ENCODE data around the gene APLP1.

APLP1 gene

GRCh38 chr19:35844482-35845214 is 23.7 kb upstream of the APLP1 start:
- peaks cover 52% of the 10 kb centered on the region for H3K27me3 ChIP-seq (ENCODE audit: control insufficient read depth, insufficient read depth, low read length)
- H3K9me3 ChIP-seq (ENCODE audit: control insufficient read depth, insufficient read depth, low read length) = no peaks in the 10 kb centered on the region
- H3K4me1 ChIP-seq (ENCODE audit: control insufficient read depth, insufficient read depth, low read length) = no peaks in the 10 kb centered on the region
- H3K9ac ChIP-seq (ENCODE audit: low read depth, low read length) = no peak overlapping the region
- H3K4me3 ChIP-seq (ENCODE audit: low read depth, low read length) = peak overlapping the region; percentile 65
- H3K36me3 ChIP-seq (ENCODE audit: control insufficient read depth, insufficient read depth, low read length) = no peaks in the 10 kb centered on the region

GRCh38 chr19:35845215-35846037 is 22.9 kb upstream of the APLP1 start:
- H3K27me3 ChIP-seq (ENCODE audit: control insufficient read depth, insufficient read depth, low read length) = peaks cover 56% of the 10 kb centered on the region
- peak overlapping the region; percentile 65 for H3K4me3 ChIP-seq (ENCODE audit: low read depth, low read length)
- no peaks in the 10 kb centered on the region for H3K4me1 ChIP-seq (ENCODE audit: control insufficient read depth, insufficient read depth, low read length)
- no peak overlapping the region for H3K9ac ChIP-seq (ENCODE audit: low read depth, low read length)
- H3K9me3 ChIP-seq (ENCODE audit: control insufficient read depth, insufficient read depth, low read length) = no peaks in the 10 kb centered on the region
- no peaks in the 10 kb centered on the region for H3K36me3 ChIP-seq (ENCODE audit: control insufficient read depth, insufficient read depth, low read length)

GRCh38 chr19:35846038-35846668 is 22.2 kb upstream of the APLP1 start:
- Histone ChIP-seq H3K27me3 (ENCODE audit: control insufficient read depth, insufficient read depth, low read length) (peaks cover 61% of the 10 kb centered on the region), H3K4me3 (ENCODE audit: low read depth, low read length) (peak overlapping the region; percentile 65), H3K9ac (ENCODE audit: low read depth, low read length) (no peak overlapping the region)

GRCh38 chr19:35847911-35848310 is 20.5 kb upstream of the APLP1 start:
- H3K9me3 ChIP-seq (ENCODE audit: control insufficient read depth, insufficient read depth, low read length) = no peaks in the 10 kb centered on the region
- no peaks in the 10 kb centered on the region for H3K4me1 ChIP-seq (ENCODE audit: control insufficient read depth, insufficient read depth, low read length)
- peaks cover 46% of the 10 kb centered on the region for H3K27me3 ChIP-seq (ENCODE audit: control insufficient read depth, insufficient read depth, low read length)
- H3K4me3 ChIP-seq (ENCODE audit: low read depth, low read length) = no peak overlapping the region
- no peaks in the 10 kb centered on the region for H3K36me3 ChIP-seq (ENCODE audit: control insufficient read depth, insufficient read depth, low read length)
- no peak overlapping the region for H3K9ac ChIP-seq (ENCODE audit: low read depth, low read length)

More at GRCh38 chr19:35846038-35846668, 22.2 kb upstream of the APLP1 start:
- Histone ChIP-seq H3K36me3 (ENCODE audit: control insufficient read depth, insufficient read depth, low read length) (no peaks in the 10 kb centered on the region), H3K4me1 (ENCODE audit: control insufficient read depth, insufficient read depth, low read length) (no peaks in the 10 kb centered on the region), H3K9me3 (ENCODE audit: control insufficient read depth, insufficient read depth, low read length) (no peaks in the 10 kb centered on the region)

GRCh38 chr19:35848486-35848885 is 19.9 kb upstream of the APLP1 start:
- no peak overlapping the region for H3K4me3 ChIP-seq (ENCODE audit: low read depth, low read length)
- H3K9ac ChIP-seq (ENCODE audit: low read depth, low read length) = no peak overlapping the region
- H3K4me1 ChIP-seq (ENCODE audit: control insufficient read depth, insufficient read depth, low read length) = no peaks in the 10 kb centered on the region
- no peaks in the 10 kb centered on the region for H3K9me3 ChIP-seq (ENCODE audit: control insufficient read depth, insufficient read depth, low read length)
- H3K27me3 ChIP-seq (ENCODE audit: control insufficient read depth, insufficient read depth, low read length) = peaks cover 44% of the 10 kb centered on the region
- H3K36me3 ChIP-seq (ENCODE audit: control insufficient read depth, insufficient read depth, low read length) = no peaks in the 10 kb centered on the region

- peaks cover 41% of the 10 kb centered on the region for H3K27me3 ChIP-seq (ENCODE audit: control insufficient read depth, insufficient read depth, low read length)
- H3K36me3 ChIP-seq (ENCODE audit: control insufficient read depth, insufficient read depth, low read length) = no peaks in the 10 kb centered on the region
Observed at GRCh38 chr19:35848919-35849505, 19.4 kb upstream of the APLP1 start.

GRCh38 chr19:35851213-35852028 is 17.0 kb upstream of the APLP1 start:
- peak overlapping the region; percentile 24 for H3K9ac ChIP-seq (ENCODE audit: low read depth, low read length)
- H3K4me1 ChIP-seq (ENCODE audit: control insufficient read depth, insufficient read depth, low read length) = peaks cover 2% of the 10 kb centered on the region
- no peaks in the 10 kb centered on the region for H3K9me3 ChIP-seq (ENCODE audit: control insufficient read depth, insufficient read depth, low read length)
- peak overlapping the region; percentile 50 for H3K4me3 ChIP-seq (ENCODE audit: low read depth, low read length)
- H3K36me3 ChIP-seq (ENCODE audit: control insufficient read depth, insufficient read depth, low read length) = no peaks in the 10 kb centered on the region
- H3K27me3 ChIP-seq (ENCODE audit: control insufficient read depth, insufficient read depth, low read length) = peaks cover 41% of the 10 kb centered on the region

More at GRCh38 chr19:35848919-35849505, 19.4 kb upstream of the APLP1 start:
- Histone ChIP-seq H3K9me3 (ENCODE audit: control insufficient read depth, insufficient read depth, low read length) (no peaks in the 10 kb centered on the region), H3K4me3 (ENCODE audit: low read depth, low read length) (no peak overlapping the region), H3K4me1 (ENCODE audit: control insufficient read depth, insufficient read depth, low read length) (no peaks in the 10 kb centered on the region), H3K9ac (ENCODE audit: low read depth, low read length) (no peak overlapping the region)

- peak within 1 kb of the TSS; percentile 24 for H3K9ac ChIP-seq (ENCODE audit: low read depth, low read length)
- H3K27me3 ChIP-seq (ENCODE audit: control insufficient read depth, insufficient read depth, low read length) = peaks cover 43% of the 10 kb centered on the region
- no peaks in the 10 kb centered on the region for H3K36me3 ChIP-seq (ENCODE audit: control insufficient read depth, insufficient read depth, low read length)
- no peaks in the 10 kb centered on the region for H3K9me3 ChIP-seq (ENCODE audit: control insufficient read depth, insufficient read depth, low read length)
- peak within 1 kb of the TSS; percentile 50 for H3K4me3 ChIP-seq (ENCODE audit: low read depth, low read length)
- peaks cover 2% of the 10 kb centered on the region for H3K4me1 ChIP-seq (ENCODE audit: control insufficient read depth, insufficient read depth, low read length)
Observed at GRCh38 chr19:35852029-35852780, 16.2 kb upstream of the APLP1 start, which contains the start of gene NPHS1. Gene NPHS1, minus strand, starts transcription at chr19:35852504. Its CDS starts 667 bp downstream, at chr19:35851837.

- peaks cover 51% of the 10 kb centered on the region for H3K27me3 ChIP-seq (ENCODE audit: control insufficient read depth, insufficient read depth, low read length)
- no peak overlapping the region for H3K4me3 ChIP-seq (ENCODE audit: low read depth, low read length)
Observed at GRCh38 chr19:35853038-35853756, 15.2 kb upstream of the APLP1 start.

GRCh38 chr19:35856546-35857149 is 11.7 kb upstream of the APLP1 start, which contains the start of gene KIRREL2:
Gene KIRREL2, plus strand, starts transcription at chr19:35856911. Its CDS starts 209 bp downstream, at chr19:35857120.
- Histone ChIP-seq H3K4me3 (ENCODE audit: low read depth, low read length) (peak within 1 kb of the TSS; percentile 83), H3K36me3 (ENCODE audit: control insufficient read depth, insufficient read depth, low read length) (no peaks in the 10 kb centered on the region), H3K9me3 (ENCODE audit: control insufficient read depth, insufficient read depth, low read length) (no peaks in the 10 kb centered on the region), H3K4me1 (ENCODE audit: control insufficient read depth, insufficient read depth, low read length) (peaks cover 2% of the 10 kb centered on the region), H3K27me3 (ENCODE audit: control insufficient read depth, insufficient read depth, low read length) (peaks cover 70% of the 10 kb centered on the region), H3K9ac (ENCODE audit: low read depth, low read length) (no peak within 1 kb of the TSS)

More at GRCh38 chr19:35853038-35853756, 15.2 kb upstream of the APLP1 start:
- no peaks in the 10 kb centered on the region for H3K9me3 ChIP-seq (ENCODE audit: control insufficient read depth, insufficient read depth, low read length)
- no peaks in the 10 kb centered on the region for H3K36me3 ChIP-seq (ENCODE audit: control insufficient read depth, insufficient read depth, low read length)
- peaks cover 2% of the 10 kb centered on the region for H3K4me1 ChIP-seq (ENCODE audit: control insufficient read depth, insufficient read depth, low read length)
- H3K9ac ChIP-seq (ENCODE audit: low read depth, low read length) = no peak overlapping the region
